PC-3 (cell line): ENCODE data around the gene POLR2L. TPM values are rescaled to one million over a fixed set of nuclear protein-coding genes. Genes with fewer than 3 reads are reported as not detected.

Experiments
- ATAC-seq: fragments of 200-7000 bp; cut with Tn5 transposase; 2 replicates; pipeline ENCODE4 v1.9.1; 2020; ENCODE audit warnings: mild to moderate bottlenecking, moderate library complexity
- BruUV-seq: library from RNA; stranded (reverse); fragments of 400-500 nt; replicated peaks from 2 replicates; lab custom pipeline; 2021; lab: Mats Ljungman, UMichigan
- CTCF ChIA-PET: fragments of 300-600 bp; sonication (Branson Sonifier 250); formaldehyde crosslinking; loops from one replicate; lab custom pipeline; 2022; ENCODE audit warnings: antibody characterized with exemption; lab: Charles Lee
- POLR2A ChIA-PET: fragments of 300-600 bp; sonication (Branson Sonifier 250); formaldehyde crosslinking; loops from one replicate; lab custom pipeline; 2022; ENCODE audit warnings: antibody characterized with exemption; ENCODE audit not compliant: unreplicated experiment; lab: Charles Lee
- DNase-seq: peaks from one replicate; pipeline ENCODE4 v3.0.0-alpha.2; 2015
- H2AFZ ChIP-seq: fragments of 300-600 bp; sonication (generic); 2 replicates; pipeline ENCODE4 v1.6.0; 2016; ENCODE audit warnings: antibody characterized with exemption, low read length
- H3F3A ChIP-seq: fragments of 300-600 bp; sonication (generic); one replicate; pipeline ENCODE4 v1.6.0; 2017; ENCODE audit warnings: antibody characterized with exemption, low read length, control low read depth, mild to moderate bottlenecking; ENCODE audit not compliant: unreplicated experiment
- H3K27ac ChIP-seq: fragments of 300-600 bp; sonication (generic); 2 replicates; pipeline ENCODE4 v1.5.1; 2016; ENCODE audit warnings: mild to moderate bottlenecking, low read length
- H3K27me3 ChIP-seq: fragments of 300-600 bp; sonication (generic); 2 replicates; pipeline ENCODE4 v1.6.1; 2016; ENCODE audit warnings: low read length, mixed read lengths
- H3K36me3 ChIP-seq: fragments of 300-600 bp; sonication (generic); 2 replicates; pipeline ENCODE4 v1.6.1; 2016; ENCODE audit warnings: low read depth, mixed run types, low read length, mixed read lengths
- H3K4me1 ChIP-seq: fragments of 300-600 bp; sonication (generic); 2 replicates; pipeline ENCODE4 v1.5.1; 2016; ENCODE audit warnings: low read length; ENCODE audit not compliant: insufficient read depth
- H3K4me2 ChIP-seq: fragments of 300-600 bp; sonication (generic); 2 replicates; pipeline ENCODE4 v1.6.0; 2016; ENCODE audit warnings: low read length
- H3K4me3 ChIP-seq: fragments of 300-600 bp; sonication (generic); 2 replicates; pipeline ENCODE4 v1.5.1; 2016; ENCODE audit warnings: mild to moderate bottlenecking, low read length, mixed read lengths
- H3K79me2 ChIP-seq: fragments of 300-600 bp; sonication (generic); 2 replicates; pipeline ENCODE4 v1.6.1; 2017; ENCODE audit warnings: low read length, mixed read lengths
- H3K9ac ChIP-seq: fragments of 300-600 bp; sonication (generic); 2 replicates; pipeline ENCODE4 v1.6.0; 2016; ENCODE audit warnings: mild to moderate bottlenecking, low read length
- H3K9me2 ChIP-seq: fragments of 300-600 bp; sonication (generic); replicated peaks from 2 replicates; pipeline ENCODE4 v1.6.1; 2016; ENCODE audit warnings: mixed run types, low read length, mixed read lengths
- H3K9me3 ChIP-seq: fragments of 300-600 bp; sonication (generic); 2 replicates; pipeline ENCODE4 v1.6.1; 2016; ENCODE audit warnings: low read length, mixed read lengths
- H4K20me1 ChIP-seq: fragments of 300-600 bp; sonication (generic); 2 replicates; pipeline ENCODE4 v1.6.1; 2016; ENCODE audit warnings: low read length, mixed read lengths
- CTCF ChIP-seq: fragments of 300-600 bp; sonication (generic); conservative IDR thresholded peaks from 2 replicates; pipeline ENCODE4 v1.5.1; 2017; ENCODE audit warnings: antibody characterized with exemption, low read depth, mild to moderate bottlenecking, low read length
- EZH2 ChIP-seq: fragments of 300-600 bp; sonication (generic); IDR thresholded peaks from one replicate; pipeline ENCODE4 v1.6.1; 2017; ENCODE audit warnings: antibody characterized with exemption, mild to moderate bottlenecking, low read length; ENCODE audit not compliant: unreplicated experiment
- EZH2phosphoT487 ChIP-seq: fragments of 300-600 bp; sonication (generic); IDR thresholded peaks from 2 replicates; pipeline ENCODE4 v1.6.1; 2018; ENCODE audit warnings: mild to moderate bottlenecking, antibody characterized with exemption, low read length, borderline replicate concordance
- intact Hi-C: fragments of 100-400 bp; cut with micrococcal nuclease; formaldehyde crosslinking; loops from 2 replicates; pipeline ENCODE4 v1.9.0; 2023
- total RNA-seq: library from RNA; depleted of rRNA; stranded (reverse); fragments of >200 nt; gene quantifications from 2 replicates; pipeline ENCODE4 v1.2.3, GENCODE V29; 2014

POLR2L gene
- total RNA-seq, 1 experiment from 2014 or later: 1,148 TPM

GRCh38 chr11:887589-887988 is 45.3 kb upstream of the POLR2L start:
- H3K79me2 ChIP-seq: no peaks in the 10 kb centered on the region
- no peak overlapping the region for H3K4me3 ChIP-seq
- H3K36me3 ChIP-seq: peaks cover 6% of the 10 kb centered on the region; the same call in 1 of the 2 replicates
- no peak overlapping the region for H2AFZ ChIP-seq
- ATAC-seq: no peak
- BruUV-seq: no TSS peak
- CTCF ChIA-PET: no interaction called here
- H3K27me3 ChIP-seq: no peaks in the 10 kb centered on the region
- intact Hi-C loops: no loop called here
- POLR2A ChIA-PET: no interaction called here
- no peaks in the 10 kb centered on the region for H3K4me1 ChIP-seq
- DNase-seq: no peak
- H3K9me3 ChIP-seq: no peaks in the 10 kb centered on the region
- H3K27ac ChIP-seq: no peak overlapping the region
- no peak overlapping the region for H3K4me2 ChIP-seq
- H3K9me2 ChIP-seq: no peaks in the 10 kb centered on the region
- TF ChIP-seq EZH2phosphoT487 (no peak), EZH2 (no peak), CTCF (no peak)
- H3K9ac ChIP-seq: no peak overlapping the region
- H3F3A ChIP-seq: no peaks in the 10 kb centered on the region
- H4K20me1 ChIP-seq: no peaks in the 10 kb centered on the region

- DNase-seq (no peak), ATAC-seq (no peak)
- no peaks in the 10 kb centered on the region for H3K9me3 ChIP-seq
- TF ChIP-seq EZH2 (no peak), CTCF (no peak), EZH2phosphoT487 (no peak)
- no peaks in the 10 kb centered on the region for H3K9me2 ChIP-seq
- H4K20me1 ChIP-seq: no peaks in the 10 kb centered on the region
- H3K4me1 ChIP-seq: no peaks in the 10 kb centered on the region
- intact Hi-C loops: no loop called here
- H3K4me2 ChIP-seq: no peak overlapping the region
- no peaks in the 10 kb centered on the region for H3K27me3 ChIP-seq
- no peak overlapping the region for H3K27ac ChIP-seq
- no peak overlapping the region for H3K4me3 ChIP-seq
- no peaks in the 10 kb centered on the region for H3F3A ChIP-seq
- peaks cover 6% of the 10 kb centered on the region; the same call in 1 of the 2 replicates for H3K36me3 ChIP-seq
- H2AFZ ChIP-seq: no peak overlapping the region
- CTCF ChIA-PET: no interaction called here
- H3K79me2 ChIP-seq: no peaks in the 10 kb centered on the region
- no TSS peak for BruUV-seq
- POLR2A ChIA-PET: no interaction called here
- H3K9ac ChIP-seq: no peak overlapping the region
Observed at GRCh38 chr11:886568-886967, 44.2 kb upstream of the POLR2L start.

- Histone ChIP-seq H3K4me3 (no peak overlapping the region), H3K4me1 (no peaks in the 10 kb centered on the region), H3K79me2 (no peaks in the 10 kb centered on the region), H3K36me3 (peaks cover 6% of the 10 kb centered on the region; the same call in 1 of the 2 replicates), H4K20me1 (no peaks in the 10 kb centered on the region), H3F3A (no peaks in the 10 kb centered on the region), H3K27ac (no peak overlapping the region), H3K9ac (no peak overlapping the region), H3K27me3 (no peaks in the 10 kb centered on the region), H3K4me2 (no peak overlapping the region), H3K9me3 (no peaks in the 10 kb centered on the region), H2AFZ (no peak overlapping the region), H3K9me2 (no peaks in the 10 kb centered on the region)
- ATAC-seq (no peak), DNase-seq (no peak)
- ChIA-PET CTCF (no interaction called here), POLR2A (no interaction called here)
- TF ChIP-seq EZH2 (no peak), EZH2phosphoT487 (no peak), CTCF (no peak)
- intact Hi-C loops: no loop called here
- no TSS peak for BruUV-seq
Observed at GRCh38 chr11:884578-885070, 42.3 kb upstream of the POLR2L start.
